ENCODE measurements around the gene OR10G7.

The OR10G7 gene

GRCh38 chr11:124041254-124041653 is at the start of gene OR10G7:
Gene OR10G7 (minus strand): TSS chr11:124041325. CDS start chr11:124039001, 2,324 bp downstream.
- no peak within 1 kb of the TSS for H3K4me3 ChIP-seq (ENCODE audit: control insufficient read depth, low read depth, low read length)
- TF ChIP-seq CTCF (conservative IDR thresholded peaks at IDR 0.05; ENCODE audit: control insufficient read depth, insufficient read depth, low read depth, low read length): no peak
- DNase-seq (ENCODE audit: low read depth): no peak

GRCh38 chr11:124085997-124086846 is 45.1 kb upstream of the OR10G7 start:
- TF ChIP-seq CTCF (conservative IDR thresholded peaks at IDR 0.05; ENCODE audit: control insufficient read depth, insufficient read depth, low read depth, low read length): no peak
- H3K4me3 ChIP-seq (ENCODE audit: control insufficient read depth, low read depth, low read length): no peak overlapping the region
- no peak for DNase-seq (ENCODE audit: low read depth)

GRCh38 chr11:124085583-124085982 is 44.5 kb upstream of the OR10G7 start:
- no peak overlapping the region for H3K4me3 ChIP-seq (ENCODE audit: control insufficient read depth, low read depth, low read length)
- DNase-seq (ENCODE audit: low read depth): no peak
- TF ChIP-seq CTCF (conservative IDR thresholded peaks at IDR 0.05; ENCODE audit: control insufficient read depth, insufficient read depth, low read depth, low read length): no peak

GRCh38 chr11:124082371-124082770 is 41.2 kb upstream of the OR10G7 start:
- DNase-seq (ENCODE audit: low read depth): no peak
- no peak for TF ChIP-seq CTCF (conservative IDR thresholded peaks at IDR 0.05; ENCODE audit: control insufficient read depth, insufficient read depth, low read depth, low read length)
- H3K4me3 ChIP-seq (ENCODE audit: control insufficient read depth, low read depth, low read length): no peak overlapping the region

- no peak for TF ChIP-seq CTCF (conservative IDR thresholded peaks at IDR 0.05; ENCODE audit: control insufficient read depth, insufficient read depth, low read depth, low read length)
- no peak overlapping the region for H3K4me3 ChIP-seq (ENCODE audit: control insufficient read depth, low read depth, low read length)
- DNase-seq (ENCODE audit: low read depth): no peak
Measured at GRCh38 chr11:124081483-124081882, 40.4 kb upstream of the OR10G7 start.

- DNase-seq (ENCODE audit: low read depth): no peak
- H3K4me3 ChIP-seq (ENCODE audit: control insufficient read depth, low read depth, low read length): no peak overlapping the region
- no peak for TF ChIP-seq CTCF (conservative IDR thresholded peaks at IDR 0.05; ENCODE audit: control insufficient read depth, insufficient read depth, low read depth, low read length)
Measured at GRCh38 chr11:124080327-124081001, 39.3 kb upstream of the OR10G7 start.
